Measurements from ENCODE around the gene TBC1D4. TPM values are rescaled to one million over a fixed set of nuclear protein-coding genes. Genes with fewer than 3 reads are reported as not detected.
"Not testable (repeated sequence)": the region's sequence is repeated elsewhere in the genome, so short reads cannot be mapped to it uniquely, and the experiment has no call there.

The TBC1D4 gene
- total RNA-seq, 1 donor from 2014 or later: 42.9 TPM

GRCh38 chr13:75326173-75327134 is 155.5 kb downstream of the TBC1D4 start:
- peak; percentile 77 for DNase-seq (ENCODE audit: low spot score)

- DNase-seq (ENCODE audit: low spot score): no peak
These were observed 156.3 kb downstream of the TBC1D4 start for GRCh38 chr13:75325711-75326110.

- peak; percentile 39 for DNase-seq (ENCODE audit: low spot score)
These were observed 157.5 kb downstream of the TBC1D4 start for GRCh38 chr13:75324413-75324940.

- DNase-seq (ENCODE audit: low spot score): no peak
These were observed 160.9 kb downstream of the TBC1D4 start for GRCh38 chr13:75321084-75321483.

- DNase-seq (ENCODE audit: low spot score): no peak
These were observed 162.7 kb downstream of the TBC1D4 start for GRCh38 chr13:75319254-75319653.

- DNase-seq (ENCODE audit: low spot score): no peak
These were observed 163.7 kb downstream of the TBC1D4 start for GRCh38 chr13:75318138-75318833.

GRCh38 chr13:75316427-75316826 is 165.5 kb downstream of the TBC1D4 start:
- DNase-seq (ENCODE audit: low spot score): no peak

GRCh38 chr13:75312884-75313520 is 169.0 kb downstream of the TBC1D4 start:
- no peak for DNase-seq (ENCODE audit: low spot score)

- no peak for DNase-seq (ENCODE audit: low spot score)
These were observed 171.9 kb downstream of the TBC1D4 start for GRCh38 chr13:75309981-75310580.

GRCh38 chr13:75308222-75308621 is 173.7 kb downstream of the TBC1D4 start:
- no peak for DNase-seq (ENCODE audit: low spot score)

GRCh38 chr13:75307370-75307949 is 174.5 kb downstream of the TBC1D4 start:
- peak; percentile 66 for DNase-seq (ENCODE audit: low spot score)

GRCh38 chr13:75306967-75307366 is 175.0 kb downstream of the TBC1D4 start:
- DNase-seq (ENCODE audit: low spot score): not testable (repeated sequence)

GRCh38 chr13:75305059-75305458 is 176.9 kb downstream of the TBC1D4 start:
- peak; percentile 77 for DNase-seq (ENCODE audit: low spot score)

GRCh38 chr13:75303263-75303662 is 178.7 kb downstream of the TBC1D4 start:
- no peak for DNase-seq (ENCODE audit: low spot score)

GRCh38 chr13:75302071-75302698 is 179.8 kb downstream of the TBC1D4 start:
- peak; percentile 58 for DNase-seq (ENCODE audit: low spot score)

GRCh38 chr13:75299913-75300862 is 181.8 kb downstream of the TBC1D4 start:
- peak; percentile 61 for DNase-seq (ENCODE audit: low spot score)

GRCh38 chr13:75299246-75299645 is 182.7 kb downstream of the TBC1D4 start:
- DNase-seq (ENCODE audit: low spot score): no peak

GRCh38 chr13:75296641-75297040 is 185.3 kb downstream of the TBC1D4 start:
- DNase-seq (ENCODE audit: low spot score): peak; percentile 73

GRCh38 chr13:75295201-75295600 is 186.8 kb downstream of the TBC1D4 start:
- peak; percentile 92 for DNase-seq (ENCODE audit: low spot score)

Measured in umbilical cord (tissue), 2 donors.